AG09319 (cell line): ENCODE results near the gene MT1H.

ENCODE experiments used
- DNase-seq: peaks from one replicate; pipeline ENCODE4 v3.0.0-alpha.2; 2010; ENCODE audit warnings: low read depth; ENCODE audit errors: extremely low read depth
- TF ChIP-seq, protein P1 (sequence below): IDR thresholded peaks from 2 replicates; pipeline ENCODE4 v1.5.1; 2011; ENCODE audit warnings: low read depth, mild to moderate bottlenecking, inconsistent platforms, low read length, moderate library complexity

The MT1H gene

GRCh38 chr16:56658327-56658875 lies 11.2 kb upstream of the MT1H start:
- TF ChIP-seq, protein P1, sequence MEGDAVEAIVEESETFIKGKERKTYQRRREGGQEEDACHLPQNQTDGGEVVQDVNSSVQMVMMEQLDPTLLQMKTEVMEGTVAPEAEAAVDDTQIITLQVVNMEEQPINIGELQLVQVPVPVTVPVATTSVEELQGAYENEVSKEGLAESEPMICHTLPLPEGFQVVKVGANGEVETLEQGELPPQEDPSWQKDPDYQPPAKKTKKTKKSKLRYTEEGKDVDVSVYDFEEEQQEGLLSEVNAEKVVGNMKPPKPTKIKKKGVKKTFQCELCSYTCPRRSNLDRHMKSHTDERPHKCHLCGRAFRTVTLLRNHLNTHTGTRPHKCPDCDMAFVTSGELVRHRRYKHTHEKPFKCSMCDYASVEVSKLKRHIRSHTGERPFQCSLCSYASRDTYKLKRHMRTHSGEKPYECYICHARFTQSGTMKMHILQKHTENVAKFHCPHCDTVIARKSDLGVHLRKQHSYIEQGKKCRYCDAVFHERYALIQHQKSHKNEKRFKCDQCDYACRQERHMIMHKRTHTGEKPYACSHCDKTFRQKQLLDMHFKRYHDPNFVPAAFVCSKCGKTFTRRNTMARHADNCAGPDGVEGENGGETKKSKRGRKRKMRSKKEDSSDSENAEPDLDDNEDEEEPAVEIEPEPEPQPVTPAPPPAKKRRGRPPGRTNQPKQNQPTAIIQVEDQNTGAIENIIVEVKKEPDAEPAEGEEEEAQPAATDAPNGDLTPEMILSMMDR: no peak
- DNase-seq: no peak

- DNase-seq: no peak
- TF ChIP-seq, protein P1: no peak
Measured at GRCh38 chr16:56662357-56663354, 7.0 kb upstream of the MT1H start.

GRCh38 chr16:56664506-56664905 lies 5.1 kb upstream of the MT1H start:
- TF ChIP-seq, protein P1: no peak
- DNase-seq: no peak

- DNase-seq: peak; percentile 10
Measured at GRCh38 chr16:56665286-56666261, 4.0 kb upstream of the MT1H start.

DNA sequence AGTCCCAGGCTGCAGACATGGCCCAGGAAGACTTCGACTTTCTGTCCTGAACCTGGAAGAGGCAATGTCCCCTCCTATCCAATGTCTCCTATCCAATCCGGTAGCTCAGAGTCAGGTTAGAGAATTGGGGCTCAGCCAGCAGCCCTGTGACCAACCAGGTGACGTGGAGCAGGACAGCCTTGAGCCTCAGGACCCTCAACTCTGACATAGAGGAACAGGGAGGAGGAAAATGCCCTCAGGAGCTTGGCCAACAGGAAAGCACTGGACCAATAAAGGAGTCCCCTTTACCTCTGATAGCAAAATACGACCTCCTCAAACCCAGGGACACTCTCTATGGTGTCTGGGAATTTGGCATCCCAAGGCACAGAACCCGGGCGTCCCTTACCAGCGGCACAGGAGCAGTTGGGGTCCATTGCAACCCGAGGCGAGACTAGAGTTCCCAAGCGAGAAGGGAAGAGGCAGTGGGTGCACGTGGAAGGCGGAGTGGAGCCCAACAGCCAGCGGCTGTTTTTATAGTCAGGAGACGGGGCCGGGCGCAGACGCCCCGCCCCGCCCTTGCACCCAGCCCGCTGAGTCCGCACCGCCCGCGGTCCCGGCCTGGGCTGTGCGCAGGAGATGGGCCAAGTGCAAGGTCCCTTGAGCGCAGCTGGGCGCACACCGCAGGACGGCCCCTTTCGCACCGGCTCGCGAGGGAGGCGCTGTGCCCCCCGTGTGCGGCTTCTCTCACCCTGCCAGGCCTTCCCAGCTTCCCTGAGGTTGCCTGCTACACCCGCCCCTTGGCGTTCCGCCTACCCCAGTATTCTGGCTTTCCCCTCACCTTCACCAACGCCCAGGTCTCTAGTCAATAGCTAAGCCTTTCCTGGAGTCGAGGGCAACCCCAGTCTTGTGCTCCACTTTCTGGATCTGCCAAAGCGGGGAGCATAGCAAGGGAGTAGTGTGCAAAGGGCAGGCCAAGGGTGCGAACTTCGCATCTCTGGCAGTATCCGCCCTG lies 1.7 kb upstream of the MT1H start, which contains the start of gene MT1G:
Gene MT1G, minus strand, starts transcription at position 485 of the 991 bp plus-strand sequence. Its CDS starts 72 bp downstream, at position 413.
- DNase-seq: no peak
- TF ChIP-seq, protein P1: no peak

DNA sequence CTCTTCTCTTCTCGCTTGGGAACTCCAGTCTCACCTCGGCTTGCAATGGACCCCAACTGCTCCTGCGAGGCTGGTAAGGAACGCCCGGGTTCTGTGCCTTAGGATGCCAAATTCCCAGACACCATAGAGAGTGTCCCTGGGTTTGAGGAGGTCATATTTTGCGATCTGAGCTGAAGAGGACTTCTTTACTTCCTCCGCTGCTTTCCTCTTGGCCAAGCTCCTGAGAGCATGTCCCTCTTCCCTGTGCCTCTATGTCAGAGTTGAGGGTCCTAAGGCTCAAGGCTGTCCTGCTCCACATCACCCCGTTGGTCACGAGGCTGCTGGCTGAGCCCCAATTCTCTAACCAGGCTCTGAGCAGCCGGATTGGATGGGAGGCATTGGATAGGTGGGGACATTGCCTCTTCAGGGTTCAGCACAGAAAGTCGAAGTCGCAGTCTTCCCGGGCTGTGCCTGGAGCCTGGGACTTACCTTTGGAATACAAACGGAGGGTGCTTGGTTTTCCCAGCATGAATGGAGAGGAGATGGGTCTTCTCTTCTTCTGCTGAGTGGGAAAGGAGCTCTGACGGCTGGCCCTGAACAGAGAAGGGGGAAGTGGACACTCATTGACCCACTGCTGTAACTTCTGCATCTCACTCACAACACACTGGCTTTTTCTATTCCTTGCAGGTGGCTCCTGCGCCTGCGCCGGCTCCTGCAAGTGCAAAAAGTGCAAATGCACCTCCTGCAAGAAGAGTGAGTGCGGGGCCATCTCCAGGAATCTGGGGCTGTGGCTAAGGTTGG lies 416 bp downstream of the MT1H start:
- TF ChIP-seq, protein P1: no peak
- DNase-seq: no peak
